Stimulated activated CD4-positive, alpha-beta T cell treated with anti-CD3 and anti-CD28 coated beads, Interleukin-1b, Interleukin-23, amount 100 ng/mL, for 24 hours (primary cell): ENCODE data around the gene RNPEPL1.
"Not testable (repeated sequence)": the region's sequence is repeated elsewhere in the genome, so short reads cannot be mapped to it uniquely, and the experiment has no call there.

Experiments used
- DNase-seq, 4 experiments: peaks; one replicate each; pipeline ENCODE4 v3.0.0-alpha.2; 2020; ENCODE audit warnings: low read depth in 4 of 4, low spot score in 1 of 4

The RNPEPL1 gene

GRCh38 chr2:240603081-240603835 is 35.0 kb downstream of the RNPEPL1 start:
- DNase-seq, result no peak

DNA sequence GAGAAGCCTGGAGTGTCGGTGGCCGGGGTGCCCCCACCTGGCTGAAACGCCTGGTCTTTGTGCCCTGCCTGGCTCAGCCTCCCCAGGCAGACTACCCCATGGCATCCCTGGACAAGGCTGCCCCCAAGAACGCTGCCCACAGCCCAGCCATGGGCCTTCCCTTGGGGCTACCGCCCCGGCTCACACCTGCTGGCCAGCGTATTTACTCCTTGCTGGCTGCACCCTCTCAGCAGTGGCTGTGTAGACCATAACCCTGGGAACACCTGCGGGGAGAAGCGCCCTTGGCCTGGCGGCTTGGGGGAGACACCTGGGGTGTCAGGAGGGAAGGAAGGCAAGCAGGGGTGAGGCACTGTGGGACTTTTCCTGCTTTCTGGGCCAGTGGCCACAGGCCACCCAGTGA is 35.6 kb downstream of the RNPEPL1 start:
- no peak for DNase-seq

- no peak for DNase-seq
Observed at GRCh38 chr2:240604291-240604938, 36.1 kb downstream of the RNPEPL1 start.

DNA sequence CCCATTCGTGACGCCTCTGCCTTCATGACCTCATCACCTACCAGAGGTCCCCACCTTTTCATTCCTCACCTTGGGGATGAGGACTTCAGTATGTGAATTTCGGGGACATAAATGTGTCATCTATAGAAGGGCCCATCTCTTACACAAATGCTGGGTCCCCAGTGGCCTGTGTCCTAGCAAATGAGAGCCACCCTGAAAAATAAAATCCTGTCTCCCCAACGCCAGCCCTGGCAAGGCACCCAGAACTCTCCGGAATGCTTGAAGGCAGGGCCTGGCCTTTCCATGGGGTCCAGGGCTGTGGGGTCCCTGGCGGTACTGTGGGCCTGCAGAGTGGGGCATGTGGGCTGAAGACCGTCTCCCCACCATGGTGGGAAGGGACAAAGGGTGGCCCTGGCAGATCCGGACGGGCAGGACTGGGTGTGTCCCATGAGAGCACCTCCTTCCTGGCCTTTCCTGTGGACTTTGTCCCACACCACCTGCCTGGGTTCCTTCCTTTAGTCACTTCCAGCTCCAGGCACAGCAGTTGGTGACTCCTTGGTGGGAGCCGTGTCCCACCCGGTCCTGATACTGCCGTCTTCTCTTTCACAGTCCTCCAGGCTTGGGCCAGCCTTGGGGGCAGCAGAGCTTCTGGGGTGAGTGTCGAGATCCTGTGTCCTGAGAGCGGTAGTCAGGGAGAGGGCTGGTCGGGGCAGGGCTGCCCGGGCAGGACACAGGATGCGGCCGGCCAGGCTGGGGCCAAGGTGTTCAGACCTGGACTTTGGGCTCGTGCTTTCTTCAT is 36.8 kb downstream of the RNPEPL1 start:
- no peak for DNase-seq

GRCh38 chr2:240605867-240606743 is 37.8 kb downstream of the RNPEPL1 start:
- DNase-seq, result no peak

GRCh38 chr2:240611601-240612210 is 43.4 kb downstream of the RNPEPL1 start:
- no peak for DNase-seq

DNA sequence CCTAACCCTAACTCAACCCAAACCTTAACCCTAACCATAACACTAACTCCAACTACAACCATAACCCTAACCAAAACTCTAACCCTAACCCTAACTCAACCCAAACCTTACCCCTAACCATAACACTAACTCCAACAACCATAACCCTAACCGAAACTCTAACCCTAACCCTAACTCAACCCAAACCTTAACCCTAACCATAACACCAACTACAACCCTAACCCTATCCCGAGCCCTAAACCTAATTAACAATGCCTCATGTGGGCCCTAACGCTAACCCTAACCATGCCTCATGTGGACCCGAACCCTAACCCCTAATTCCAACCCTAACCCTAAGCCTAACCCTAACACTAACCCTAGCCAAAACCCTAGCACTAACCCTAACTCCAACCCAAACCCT is 45.5 kb downstream of the RNPEPL1 start:
- DNase-seq, result no peak

DNA sequence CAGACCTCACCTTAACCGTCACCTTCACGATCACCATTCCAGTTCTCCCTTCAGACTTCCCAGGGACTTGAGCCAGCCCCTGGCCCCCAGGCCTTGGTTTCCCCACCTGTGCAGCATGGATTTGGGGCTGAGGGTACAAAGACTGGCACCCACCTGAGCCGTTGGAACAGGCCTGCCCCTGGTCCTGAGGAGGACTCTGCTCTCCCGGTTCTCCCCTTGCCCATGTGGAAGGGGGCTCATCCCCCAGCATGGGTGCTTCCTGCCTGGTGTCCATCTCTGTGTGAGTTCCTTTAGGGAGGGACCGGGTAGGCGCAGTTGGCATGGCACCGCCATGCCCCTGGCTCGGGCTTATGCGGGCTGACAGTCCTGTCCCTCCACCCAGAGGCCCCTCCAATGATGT is 46.1 kb downstream of the RNPEPL1 start:
- DNase-seq, result no peak

GRCh38 chr2:240615396-240615795 is 47.1 kb downstream of the RNPEPL1 start:
- no peak for DNase-seq

GRCh38 chr2:240615820-240616547 is 47.7 kb downstream of the RNPEPL1 start:
- no peak for DNase-seq

DNA sequence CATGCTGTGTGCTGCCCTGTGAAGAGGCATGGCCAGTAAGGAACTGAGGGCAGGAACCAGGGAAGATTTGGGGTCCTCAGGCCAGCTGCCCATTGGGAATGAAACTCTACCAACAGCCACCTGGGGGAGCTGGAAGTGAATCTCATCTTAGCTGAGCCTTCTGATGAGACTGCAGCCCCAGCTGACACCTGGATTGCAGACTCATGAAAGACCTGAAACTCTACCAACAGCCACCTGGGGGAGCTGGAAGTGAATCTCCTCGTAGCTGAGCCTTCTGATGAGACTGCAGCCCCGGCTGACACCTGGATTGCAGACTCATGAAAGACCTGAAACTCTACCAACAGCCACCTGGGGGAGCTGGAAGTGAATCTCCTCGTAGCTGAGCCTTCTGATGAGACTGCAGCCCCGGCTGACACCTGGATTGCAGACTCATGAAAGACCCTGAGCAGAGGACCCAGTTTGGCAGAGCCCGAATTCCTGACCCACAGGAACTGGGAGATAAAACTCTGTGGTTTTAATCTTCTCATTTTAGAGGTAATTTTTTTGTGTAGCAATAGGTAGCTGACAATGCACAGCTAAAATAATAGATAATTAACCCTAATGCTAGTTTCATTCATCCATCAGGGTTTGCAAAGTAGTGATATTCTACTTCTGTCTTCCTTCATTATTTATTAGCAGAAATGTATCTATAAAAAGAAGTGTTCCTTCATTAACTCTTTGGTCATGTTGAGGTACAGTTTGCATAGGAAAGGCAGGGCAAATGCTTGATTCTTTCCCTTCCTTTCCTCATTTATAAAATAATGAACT is 48.8 kb downstream of the RNPEPL1 start:
- DNase-seq, result not testable (repeated sequence)

GRCh38 chr2:240618776-240619175 is 50.5 kb downstream of the RNPEPL1 start:
- DNase-seq, result no peak

- no peak for DNase-seq
Observed at GRCh38 chr2:240619506-240620148, 51.3 kb downstream of the RNPEPL1 start.

DNA sequence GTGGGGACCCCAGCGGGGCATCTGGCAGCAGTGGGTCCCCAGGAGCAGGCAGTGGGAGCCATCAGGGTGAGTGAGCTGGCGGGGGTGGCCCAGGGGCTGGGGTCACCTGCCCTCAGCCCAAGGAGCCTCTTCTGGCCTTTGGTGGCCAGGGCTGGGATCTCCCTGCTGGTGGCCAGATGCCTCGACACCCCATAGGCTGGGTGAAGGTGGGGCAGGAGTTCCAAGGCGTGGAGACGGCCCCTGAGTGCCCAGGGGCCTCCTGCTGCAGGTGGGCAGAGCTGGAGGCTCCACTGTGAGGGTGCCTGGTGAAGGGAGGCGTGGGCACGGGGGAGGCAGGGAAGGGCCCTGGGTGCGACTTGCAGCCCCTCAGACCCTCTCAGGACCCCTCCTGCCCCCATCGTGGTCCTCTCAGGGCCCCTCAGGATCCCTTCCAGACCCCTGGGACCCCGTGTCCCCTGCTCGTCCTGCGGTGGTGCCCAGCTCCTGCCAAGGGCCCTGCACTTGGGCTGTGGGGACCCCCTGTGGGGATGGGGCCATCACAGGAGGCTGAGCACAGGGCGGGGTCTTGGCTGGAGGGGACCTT is 52.0 kb downstream of the RNPEPL1 start:
- DNase-seq, result no peak

DNA sequence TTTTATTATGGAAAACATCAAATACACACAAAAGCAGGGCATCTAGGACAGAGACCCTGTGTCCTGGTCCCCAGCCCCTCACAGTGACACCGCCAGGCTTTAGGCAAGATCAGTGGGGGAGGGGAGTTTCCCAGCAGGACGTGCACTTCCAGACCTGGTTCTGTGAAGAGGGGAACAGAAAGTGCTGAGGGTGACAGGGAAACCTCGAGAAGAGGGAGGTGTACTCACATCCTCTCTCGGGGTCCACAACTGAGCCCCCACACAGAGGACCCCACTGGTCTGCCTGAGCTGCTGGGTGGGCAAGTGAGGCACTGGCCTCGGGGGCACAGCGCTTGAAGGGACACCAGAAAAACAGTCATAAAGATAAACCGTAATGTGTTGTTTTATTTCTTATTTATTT is 52.6 kb downstream of the RNPEPL1 start:
- DNase-seq, result no peak

GRCh38 chr2:240622060-240622411 is 53.8 kb downstream of the RNPEPL1 start:
- DNase-seq, result no peak

GRCh38 chr2:240622531-240623235 is 54.4 kb downstream of the RNPEPL1 start:
- peak in 1 of 4 experiments; percentile 20 for DNase-seq

GRCh38 chr2:240623531-240624010 is 55.3 kb downstream of the RNPEPL1 start:
- DNase-seq, result no peak
